KG1 (cell line): ENCODE results near the gene HDAC11.
"Not testable (repeated sequence)": the region's sequence is repeated elsewhere in the genome, so short reads cannot be mapped to it uniquely, and the experiment has no call there.

Source experiments
- DNase-seq: peaks from one replicate; lab custom pipeline; 2025; lab: John Stamatoyannopoulos, UW

Gene HDAC11

GRCh38 chr3:13507570-13508339 is 27.6 kb downstream of the HDAC11 start:
- no peak for DNase-seq

GRCh38 chr3:13508496-13508895 is 28.4 kb downstream of the HDAC11 start:
- DNase-seq, result no peak

- DNase-seq, result no peak
Observed at GRCh38 chr3:13509059-13509815, 29.1 kb downstream of the HDAC11 start.

- no peak for DNase-seq
Observed at GRCh38 chr3:13509816-13510192, 29.7 kb downstream of the HDAC11 start.

- DNase-seq, result no peak
Observed at GRCh38 chr3:13512451-13512850, 32.3 kb downstream of the HDAC11 start.

- no peak for DNase-seq
Observed at GRCh38 chr3:13513051-13513912, 33.2 kb downstream of the HDAC11 start.

GRCh38 chr3:13513913-13514517 is 33.9 kb downstream of the HDAC11 start:
- no peak for DNase-seq

- no peak for DNase-seq
Observed at GRCh38 chr3:13514639-13515435, 34.7 kb downstream of the HDAC11 start.

GRCh38 chr3:13515786-13516759 is 36.0 kb downstream of the HDAC11 start:
- no peak for DNase-seq

GRCh38 chr3:13516760-13517135 is 36.6 kb downstream of the HDAC11 start:
- DNase-seq, result no peak

GRCh38 chr3:13517253-13517977 is 37.3 kb downstream of the HDAC11 start:
- DNase-seq, result no peak

GRCh38 chr3:13518516-13518953 is 38.4 kb downstream of the HDAC11 start:
- no peak for DNase-seq

- DNase-seq, result no peak
Observed at GRCh38 chr3:13519006-13519791, 39.1 kb downstream of the HDAC11 start.

GRCh38 chr3:13520326-13520880 is 40.3 kb downstream of the HDAC11 start:
- DNase-seq, result no peak

- no peak for DNase-seq
Observed at GRCh38 chr3:13521309-13521708, 41.2 kb downstream of the HDAC11 start.

GRCh38 chr3:13521749-13522148 is 41.6 kb downstream of the HDAC11 start:
- DNase-seq, result not testable (repeated sequence)

- no peak for DNase-seq
Observed at GRCh38 chr3:13522236-13522635, 42.1 kb downstream of the HDAC11 start.

GRCh38 chr3:13524979-13525669 is 45.0 kb downstream of the HDAC11 start:
- no peak for DNase-seq
